AG09309 (cell line): ENCODE data around the gene SLC6A7.

Experiments
- DNase-seq: peaks from one replicate; pipeline ENCODE4 v3.0.0-alpha.2; 2010; ENCODE audit warnings: low read depth
- H3K4me3 ChIP-seq: 2 replicates; pipeline ENCODE4 v1.5.1; 2011; ENCODE audit warnings: mild to moderate bottlenecking, low read depth, low read length, moderate library complexity; ENCODE audit not compliant: control insufficient read depth
- TF ChIP-seq, protein P1 (sequence below): IDR thresholded peaks from 2 replicates; pipeline ENCODE4 v1.5.1; 2011; ENCODE audit warnings: mild to moderate bottlenecking, low read depth, low read length, inconsistent platforms; ENCODE audit not compliant: insufficient read depth, control insufficient read depth; ENCODE audit errors: missing control alignments

The SLC6A7 gene

DNA sequence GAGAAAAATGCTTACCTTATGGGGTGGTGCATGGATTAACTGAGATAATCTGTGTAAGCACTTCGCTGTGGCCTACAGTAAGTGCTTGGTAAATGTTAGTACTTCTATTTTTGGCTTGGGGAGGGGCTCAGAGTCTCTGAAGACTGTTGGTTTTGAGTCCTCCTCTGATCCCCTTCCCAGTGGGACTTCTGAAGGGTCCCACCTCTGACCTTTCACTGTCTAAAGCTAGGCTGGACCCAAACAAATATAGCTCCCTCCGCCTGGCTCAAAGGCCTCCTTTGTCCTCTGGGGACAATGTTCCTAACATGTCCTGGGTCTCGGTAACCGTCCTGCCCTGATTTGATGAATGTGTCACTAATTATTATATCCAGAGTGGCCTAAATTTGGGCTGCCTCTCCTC, 64.9 kb downstream of the SLC6A7 start:
- TF ChIP-seq, protein P1, sequence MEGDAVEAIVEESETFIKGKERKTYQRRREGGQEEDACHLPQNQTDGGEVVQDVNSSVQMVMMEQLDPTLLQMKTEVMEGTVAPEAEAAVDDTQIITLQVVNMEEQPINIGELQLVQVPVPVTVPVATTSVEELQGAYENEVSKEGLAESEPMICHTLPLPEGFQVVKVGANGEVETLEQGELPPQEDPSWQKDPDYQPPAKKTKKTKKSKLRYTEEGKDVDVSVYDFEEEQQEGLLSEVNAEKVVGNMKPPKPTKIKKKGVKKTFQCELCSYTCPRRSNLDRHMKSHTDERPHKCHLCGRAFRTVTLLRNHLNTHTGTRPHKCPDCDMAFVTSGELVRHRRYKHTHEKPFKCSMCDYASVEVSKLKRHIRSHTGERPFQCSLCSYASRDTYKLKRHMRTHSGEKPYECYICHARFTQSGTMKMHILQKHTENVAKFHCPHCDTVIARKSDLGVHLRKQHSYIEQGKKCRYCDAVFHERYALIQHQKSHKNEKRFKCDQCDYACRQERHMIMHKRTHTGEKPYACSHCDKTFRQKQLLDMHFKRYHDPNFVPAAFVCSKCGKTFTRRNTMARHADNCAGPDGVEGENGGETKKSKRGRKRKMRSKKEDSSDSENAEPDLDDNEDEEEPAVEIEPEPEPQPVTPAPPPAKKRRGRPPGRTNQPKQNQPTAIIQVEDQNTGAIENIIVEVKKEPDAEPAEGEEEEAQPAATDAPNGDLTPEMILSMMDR, result no peak
- no peak for DNase-seq
- no peak overlapping the region for H3K4me3 ChIP-seq

GRCh38 chr5:150255659-150256409, 66.0 kb downstream of the SLC6A7 start:
- TF ChIP-seq, protein P1, result no peak
- no peak for DNase-seq
- H3K4me3 ChIP-seq, result no peak overlapping the region

DNA sequence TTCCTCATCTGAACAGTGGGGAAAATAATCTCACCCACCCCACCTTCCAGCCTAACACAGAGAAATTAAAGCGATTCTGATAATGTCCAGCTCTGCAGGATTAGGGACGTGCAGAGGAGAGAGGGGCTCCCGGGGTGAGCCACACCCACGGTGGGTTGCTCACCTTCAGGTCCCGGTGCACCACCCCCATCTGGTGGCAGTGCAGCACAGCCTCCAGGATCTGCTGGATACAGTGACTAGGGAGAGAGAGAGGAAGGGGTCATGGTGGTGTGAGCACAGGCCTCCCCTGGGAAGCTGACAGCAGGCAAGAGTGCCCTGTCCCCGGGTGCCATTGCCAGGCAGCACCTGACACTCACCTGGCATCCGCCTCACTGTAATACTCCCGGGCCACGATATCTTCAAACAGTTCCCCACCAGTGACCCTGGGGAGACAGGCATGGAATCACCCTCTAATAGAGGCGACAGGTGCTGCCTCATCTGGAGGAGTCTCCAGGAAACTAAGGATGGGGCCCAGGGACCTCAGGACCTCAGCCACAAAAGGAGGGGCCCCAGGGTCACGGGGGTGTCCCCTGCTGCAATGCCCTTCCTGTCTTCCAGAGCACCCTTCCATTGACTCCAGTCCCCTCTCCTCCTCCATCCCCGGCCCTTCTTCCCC, 66.7 kb downstream of the SLC6A7 start:
- H3K4me3 ChIP-seq, result no peak overlapping the region
- DNase-seq, result no peak
- TF ChIP-seq, protein P1, result no peak

GRCh38 chr5:150257424-150257823, 67.6 kb downstream of the SLC6A7 start:
- no peak overlapping the region for H3K4me3 ChIP-seq
- no peak for DNase-seq
- TF ChIP-seq, protein P1, result no peak

DNA sequence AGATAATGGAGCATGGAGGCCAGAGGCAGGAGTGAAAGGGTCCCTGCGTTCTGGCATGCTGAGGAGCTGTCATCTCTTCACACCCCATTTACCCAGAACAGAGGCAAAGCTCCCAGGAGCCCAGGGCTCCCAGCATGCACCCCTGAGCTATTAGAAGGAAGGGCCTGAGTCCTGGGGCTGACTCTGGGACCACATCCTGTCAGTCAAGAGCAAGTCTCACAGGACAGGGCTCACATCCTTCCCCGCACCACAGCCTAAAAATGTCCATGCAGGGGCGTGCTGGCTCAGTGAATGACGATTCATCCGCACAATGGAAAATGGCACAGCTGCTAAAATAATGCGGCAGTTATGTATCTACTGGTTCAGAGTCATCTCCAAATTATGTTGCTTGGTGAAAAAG, 68.3 kb downstream of the SLC6A7 start:
- H3K4me3 ChIP-seq, result no peak overlapping the region
- TF ChIP-seq, protein P1, result no peak
- DNase-seq, result no peak
